K562 (cell line): Measurements from ENCODE around the gene KNG1. TPM values are rescaled to one million over a fixed set of nuclear protein-coding genes. Genes with fewer than 3 reads are reported as not detected.
A peak's percentile ranks its signal among the peaks of the same experiment; 100 is the strongest.

Experiments used
- GABPA ChIP-seq: fragments of 200-800 bp; sonication (Bioruptor generic); conservative IDR thresholded peaks from 2 replicates; pipeline ENCODE4 v1.6.1; 2016; ENCODE audit warnings: low read depth, missing genetic modification characterization, missing compliant biosample characterization
- KLF1 ChIP-seq: fragments of 450-650 bp; IDR thresholded peaks from 2 replicates; pipeline ENCODE4 v1.6.1; 2016; ENCODE audit warnings: missing genetic modification characterization, missing compliant biosample characterization
- POLR2B ChIP-seq: fragments of 450-650 bp; IDR thresholded peaks from 2 replicates; pipeline ENCODE4 v1.6.1; 2018; ENCODE audit warnings: low read depth; ENCODE audit not compliant: partially characterized antibody
- ZFPM2 ChIP-seq: fragments of 250-450 bp; sonication (Bioruptor Pico); IDR thresholded peaks from 2 replicates; pipeline ENCODE4 v1.5.1; 2022; ENCODE audit warnings: mild to moderate bottlenecking
- ZNF354B ChIP-seq: fragments of 250-450 bp; sonication (Bioruptor Pico); IDR thresholded peaks from 2 replicates; pipeline ENCODE4 v1.4.0; 2020
- polyA plus RNA-seq, 8 experiments: library from polyadenylated mRNA; depleted of rRNA in 4 of 8; stranded (reverse) in 5 of 8; unstranded in 3 of 8; fragments of >200 nt; fragmentation: Nextera tagmentation in 2 of 8; fragmentation: Illumina TruSeq in 1 of 8; extraction: Ambion mirVana in 2 of 8; extraction: Trizol in 1 of 8; gene quantifications; 2 replicates each; pipeline versions ENCODE4 v1.2.1 to v1.2.3, GENCODE V29; 2011 to 2014; ENCODE audit warnings: inconsistent platforms in 1 of 8, missing spikeins in 1 of 8
- total RNA-seq, 7 experiments: library from RNA; depleted of rRNA in 6 of 7; stranded (reverse); fragments of >200 nt in 6 of 7; fragmentation: Illumina TruSeq in 2 of 7; extraction: Trizol in 2 of 7; gene quantifications; 2 replicates each; pipeline versions ENCODE4 v1.2.1 to v1.2.3, GENCODE V29; 2011 to 2021; ENCODE audit warnings: low replicate concordance in 1 of 7
- TF ChIP-seq, protein P1 (sequence below): sonication (generic); formaldehyde crosslinking; IDR thresholded peaks from 2 replicates; pipeline ENCODE4 v1.8.0; 2023; ENCODE audit warnings: mild to moderate bottlenecking, missing genetic modification reagents

The KNG1 gene
- total and polyA plus RNA-seq, 9 of the 15 experiments (the other 6 are each of a cell fraction or from before 2014, with no cell fraction given), result 0.09 TPM; not detected in 8

DNA sequence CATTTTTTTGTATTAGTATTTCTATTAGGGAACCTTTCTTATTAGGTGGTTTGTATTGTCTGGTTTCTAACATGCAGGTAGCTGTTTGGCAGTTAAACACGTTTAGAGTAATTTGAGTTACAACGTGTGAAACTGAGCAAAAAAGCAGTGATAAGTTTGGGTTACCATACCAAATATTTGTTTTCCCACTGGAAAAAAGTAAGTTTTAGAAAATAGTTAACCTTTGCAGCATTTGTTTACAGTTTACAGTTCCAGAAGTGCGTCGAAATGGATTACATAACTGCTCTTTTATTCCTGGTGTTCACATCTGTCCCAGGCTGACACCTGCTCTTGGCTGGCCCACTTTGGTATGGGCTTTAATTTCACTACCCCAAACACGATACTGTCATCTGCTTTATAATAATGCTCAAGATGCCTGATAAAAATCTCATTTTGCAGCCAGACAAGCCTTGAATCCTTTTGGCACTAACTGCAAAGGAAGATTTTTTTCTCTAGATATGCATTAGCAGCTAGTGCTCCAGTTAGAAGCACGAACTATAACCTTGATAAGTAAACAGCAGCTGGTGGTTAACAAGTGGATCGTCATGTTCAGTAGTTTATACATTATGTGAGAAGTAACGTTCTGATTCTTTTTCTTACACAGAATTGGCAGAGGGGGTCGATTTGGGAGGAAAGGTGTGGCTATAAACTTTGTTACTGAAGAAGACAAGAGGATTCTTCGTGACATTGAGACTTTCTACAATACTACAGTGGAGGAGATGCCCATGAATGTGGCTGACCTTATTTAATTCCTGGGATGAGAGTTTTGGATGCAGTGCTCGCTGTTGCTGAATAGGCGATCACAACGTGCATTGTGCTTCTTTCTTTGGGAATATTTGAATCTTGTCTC lies 71.6 kb downstream of the KNG1 start (continued):
- TF ChIP-seq GABPA (no peak), ZNF354B (CRISPR knock-in tag) (0 out of 2 replicates have a peak, but pooled peaks have one; percentile 46), KLF1 (tag) (no peak), POLR2B (peak; percentile 69), ZFPM2 (no peak)
- TF ChIP-seq, protein P1, sequence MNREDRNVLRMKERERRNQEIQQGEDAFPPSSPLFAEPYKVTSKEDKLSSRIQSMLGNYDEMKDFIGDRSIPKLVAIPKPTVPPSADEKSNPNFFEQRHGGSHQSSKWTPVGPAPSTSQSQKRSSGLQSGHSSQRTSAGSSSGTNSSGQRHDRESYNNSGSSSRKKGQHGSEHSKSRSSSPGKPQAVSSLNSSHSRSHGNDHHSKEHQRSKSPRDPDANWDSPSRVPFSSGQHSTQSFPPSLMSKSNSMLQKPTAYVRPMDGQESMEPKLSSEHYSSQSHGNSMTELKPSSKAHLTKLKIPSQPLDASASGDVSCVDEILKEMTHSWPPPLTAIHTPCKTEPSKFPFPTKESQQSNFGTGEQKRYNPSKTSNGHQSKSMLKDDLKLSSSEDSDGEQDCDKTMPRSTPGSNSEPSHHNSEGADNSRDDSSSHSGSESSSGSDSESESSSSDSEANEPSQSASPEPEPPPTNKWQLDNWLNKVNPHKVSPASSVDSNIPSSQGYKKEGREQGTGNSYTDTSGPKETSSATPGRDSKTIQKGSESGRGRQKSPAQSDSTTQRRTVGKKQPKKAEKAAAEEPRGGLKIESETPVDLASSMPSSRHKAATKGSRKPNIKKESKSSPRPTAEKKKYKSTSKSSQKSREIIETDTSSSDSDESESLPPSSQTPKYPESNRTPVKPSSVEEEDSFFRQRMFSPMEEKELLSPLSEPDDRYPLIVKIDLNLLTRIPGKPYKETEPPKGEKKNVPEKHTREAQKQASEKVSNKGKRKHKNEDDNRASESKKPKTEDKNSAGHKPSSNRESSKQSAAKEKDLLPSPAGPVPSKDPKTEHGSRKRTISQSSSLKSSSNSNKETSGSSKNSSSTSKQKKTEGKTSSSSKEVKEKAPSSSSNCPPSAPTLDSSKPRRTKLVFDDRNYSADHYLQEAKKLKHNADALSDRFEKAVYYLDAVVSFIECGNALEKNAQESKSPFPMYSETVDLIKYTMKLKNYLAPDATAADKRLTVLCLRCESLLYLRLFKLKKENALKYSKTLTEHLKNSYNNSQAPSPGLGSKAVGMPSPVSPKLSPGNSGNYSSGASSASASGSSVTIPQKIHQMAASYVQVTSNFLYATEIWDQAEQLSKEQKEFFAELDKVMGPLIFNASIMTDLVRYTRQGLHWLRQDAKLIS (CRISPR knock-in tag), result 0 out of 2 replicates have a peak, but pooled peaks have one; percentile 39
